Fibroblast of skin of back (primary cell): ENCODE measurements around the gene C16orf78.

Experiments used
- DNase-seq: peaks from one replicate; pipeline ENCODE4 v3.0.0-alpha.2; 2013

The C16orf78 gene

DNA sequence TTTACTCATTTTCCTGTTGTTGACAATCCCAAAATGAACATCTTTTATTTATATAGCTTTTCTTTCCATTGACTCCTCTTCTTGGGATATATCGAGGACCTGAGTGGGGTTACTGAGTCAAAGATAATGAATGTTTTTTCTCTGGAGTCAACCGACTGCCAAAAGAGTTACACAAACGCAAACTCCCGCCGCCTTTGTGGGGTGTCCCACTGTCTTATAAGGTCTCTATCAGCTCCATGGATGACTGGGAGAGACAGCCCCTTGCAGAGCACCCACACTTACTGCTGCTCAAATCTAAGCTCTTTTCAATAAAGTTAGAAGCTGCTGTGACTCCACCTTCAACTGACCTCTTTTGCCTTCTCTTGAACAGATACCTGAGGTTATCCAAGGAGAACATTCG, 25.2 kb downstream of the C16orf78 start:
- no peak for DNase-seq

GRCh38 chr16:49399594-49400364, 26.2 kb downstream of the C16orf78 start:
- DNase-seq, result no peak

- no peak for DNase-seq
Observed at GRCh38 chr16:49400611-49401010, 27.0 kb downstream of the C16orf78 start.

DNA sequence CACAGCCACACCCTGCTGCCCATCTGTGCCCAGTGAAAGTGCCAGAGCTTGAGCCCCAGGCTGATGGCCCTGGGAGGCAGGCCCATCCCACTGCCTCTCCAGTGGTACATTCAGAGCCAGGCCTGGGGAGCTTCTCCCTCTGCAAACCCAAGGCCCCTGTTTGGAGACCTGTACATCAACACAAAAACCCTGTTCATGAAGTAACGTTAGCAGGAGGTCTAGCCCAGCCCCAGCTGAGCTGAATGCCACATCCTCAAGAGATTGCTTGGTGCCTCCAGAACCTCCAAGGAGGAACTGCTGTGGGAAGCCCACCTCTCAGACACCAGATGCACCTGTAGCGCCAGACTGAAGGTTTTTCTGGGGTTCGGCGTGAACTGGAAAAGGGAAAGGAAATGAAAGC, 31.5 kb downstream of the C16orf78 start:
- no peak for DNase-seq

DNA sequence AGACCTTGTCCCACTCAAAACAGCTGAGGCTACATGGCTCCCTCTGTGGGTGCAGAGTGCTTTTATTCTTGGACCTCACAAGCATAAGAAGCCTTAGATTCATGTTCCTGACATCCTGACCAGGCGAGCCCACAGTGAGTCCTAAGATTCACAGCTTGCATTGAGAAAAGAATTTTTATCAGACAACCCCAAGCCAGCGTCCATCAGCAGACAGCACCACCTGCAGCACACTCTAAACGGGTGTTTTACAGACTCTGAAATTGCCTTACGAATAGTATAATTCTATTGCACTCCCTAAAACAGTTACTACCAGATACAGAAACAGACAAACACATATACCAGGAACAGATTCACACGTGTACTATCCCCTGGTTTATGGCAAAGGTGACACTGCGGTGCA, 31.9 kb downstream of the C16orf78 start:
- no peak for DNase-seq

- peak; percentile 75 for DNase-seq
Observed at GRCh38 chr16:49407873-49408550, 34.4 kb downstream of the C16orf78 start.

DNA sequence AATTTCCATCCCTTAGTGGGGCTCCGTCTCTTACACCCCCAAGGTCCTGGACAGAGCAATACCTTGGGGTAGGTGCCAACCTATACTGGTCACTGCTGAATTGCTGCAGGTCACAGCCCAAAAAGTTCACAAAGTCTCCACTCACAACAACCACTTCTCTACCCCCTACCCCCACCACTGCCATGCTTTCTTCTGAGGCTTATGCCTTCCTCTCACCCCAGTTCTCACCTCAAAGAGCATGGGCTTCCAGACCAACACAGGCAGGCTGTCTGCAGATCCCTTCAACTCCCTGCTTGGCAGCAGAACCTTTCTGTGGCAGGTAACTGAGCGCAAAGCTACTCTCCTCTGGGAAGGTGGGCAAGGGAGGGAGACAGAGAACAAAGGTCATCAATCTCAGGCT, 35.5 kb downstream of the C16orf78 start:
- DNase-seq, result no peak

- no peak for DNase-seq
Observed at GRCh38 chr16:49410226-49410625, 36.6 kb downstream of the C16orf78 start.

DNA sequence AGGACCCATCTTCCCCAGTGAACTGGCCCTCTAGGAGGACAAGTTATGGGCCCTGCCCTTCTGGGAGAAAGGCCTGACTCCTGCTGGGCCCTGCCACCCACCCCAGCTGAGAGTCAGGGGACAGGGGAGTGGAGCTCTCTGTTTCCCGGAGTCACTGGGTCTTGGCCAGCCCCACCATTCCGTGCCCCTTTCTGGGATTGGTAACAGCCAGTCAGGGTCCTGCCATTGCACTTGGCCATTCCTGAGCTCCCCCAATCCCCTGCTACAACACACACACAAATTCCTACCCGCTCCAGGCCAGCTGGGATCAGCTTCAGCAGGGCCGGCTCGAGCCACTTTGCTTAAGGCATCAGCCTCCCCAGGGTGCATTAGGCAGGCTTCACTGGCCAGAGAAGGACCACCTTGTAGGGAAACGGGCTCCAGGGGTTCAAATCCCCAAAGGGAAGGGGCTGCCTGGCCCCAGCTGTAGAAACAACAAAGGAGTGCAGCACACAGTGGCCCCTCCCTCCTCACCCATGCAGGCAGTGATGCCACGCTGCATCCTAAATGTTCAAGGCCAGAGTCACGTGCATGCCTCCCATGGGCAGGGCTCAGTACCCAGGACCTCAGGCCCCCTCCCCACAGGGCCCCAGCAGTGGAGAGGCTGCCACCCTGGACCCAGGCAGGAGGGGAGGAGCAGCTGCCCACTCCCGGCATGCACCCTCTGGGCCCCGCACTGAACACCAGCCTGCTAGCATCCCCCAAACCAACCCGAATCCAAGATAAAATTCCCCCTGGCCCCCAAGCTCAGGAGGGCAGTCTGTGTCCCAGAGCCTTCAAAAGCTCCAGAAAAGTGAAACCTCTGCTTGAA, 37.7 kb downstream of the C16orf78 start:
- DNase-seq, result no peak

DNA sequence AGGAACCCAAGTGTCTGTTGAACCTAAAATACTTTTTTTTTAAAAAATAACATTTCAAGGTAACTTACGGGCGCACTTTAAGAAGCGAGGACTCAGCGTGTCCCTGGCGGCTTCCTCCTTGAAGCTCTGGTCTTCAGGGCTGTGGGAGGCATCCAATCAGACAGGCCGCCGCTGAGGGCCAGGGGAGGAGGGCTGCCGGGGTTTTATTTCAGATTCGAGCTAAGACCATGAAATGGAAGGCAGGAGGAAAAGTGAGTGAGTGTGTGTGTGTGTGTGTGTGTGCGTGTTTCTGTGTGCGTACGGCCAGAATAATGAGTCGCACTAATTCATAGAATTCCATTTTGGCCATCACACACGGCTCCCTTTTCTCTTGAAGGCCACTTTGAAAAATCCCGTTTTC, 41.1 kb downstream of the C16orf78 start:
- no peak for DNase-seq

- DNase-seq, result no peak
Observed at GRCh38 chr16:49415083-49415482, 41.5 kb downstream of the C16orf78 start.

DNA sequence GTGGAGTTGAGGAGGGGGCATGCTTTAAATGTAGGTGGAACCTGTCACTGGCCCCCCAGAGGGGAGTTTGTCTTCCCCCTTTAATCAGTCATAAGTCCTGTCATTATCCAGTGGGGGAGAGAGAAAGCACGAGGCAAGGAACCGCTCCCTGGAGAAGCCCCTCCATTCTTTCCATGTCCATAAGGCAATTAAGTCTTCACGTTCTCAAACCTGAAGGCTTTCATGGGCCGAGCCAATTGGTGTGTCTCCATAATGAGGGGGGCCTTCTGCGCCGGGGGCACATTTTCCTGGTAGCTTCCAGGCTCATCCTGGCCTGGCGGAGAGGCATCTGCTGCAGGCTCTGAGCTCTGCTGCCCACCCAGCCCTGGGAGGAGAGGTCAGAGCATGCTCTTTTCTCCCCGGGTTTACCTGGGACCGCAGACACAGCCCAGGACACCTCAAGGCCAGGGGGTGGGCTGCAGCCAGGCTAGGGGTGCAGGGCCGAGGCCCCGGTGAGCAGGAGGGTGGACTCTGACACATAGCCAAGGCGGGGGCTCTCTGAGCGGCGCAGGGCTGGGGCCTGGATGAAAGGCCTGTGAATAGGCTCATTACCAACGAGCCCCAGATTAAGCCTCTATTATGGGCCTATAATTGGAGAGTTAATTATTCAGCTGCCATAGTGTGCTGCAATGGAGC, 42.5 kb downstream of the C16orf78 start:
- DNase-seq, result no peak

DNA sequence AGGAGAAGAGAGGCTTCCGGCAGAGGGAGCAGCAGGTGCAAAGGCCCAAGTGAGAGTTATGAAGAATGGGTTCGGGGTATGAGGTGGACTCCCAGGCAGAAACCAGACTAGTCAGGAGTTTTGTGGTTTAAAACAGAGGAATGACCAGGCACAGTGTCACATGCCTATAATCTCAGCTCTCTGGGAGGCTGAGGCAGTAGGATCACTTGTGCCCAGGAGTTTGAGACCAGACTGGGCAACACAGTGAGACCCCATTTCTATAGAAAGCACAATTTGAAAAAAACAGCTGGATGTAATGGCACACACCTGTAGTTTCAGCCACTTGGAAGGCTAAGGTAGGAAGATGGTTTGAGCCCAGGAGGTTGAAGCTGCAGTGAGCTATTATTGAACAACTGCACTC, 43.8 kb downstream of the C16orf78 start:
- no peak for DNase-seq

DNA sequence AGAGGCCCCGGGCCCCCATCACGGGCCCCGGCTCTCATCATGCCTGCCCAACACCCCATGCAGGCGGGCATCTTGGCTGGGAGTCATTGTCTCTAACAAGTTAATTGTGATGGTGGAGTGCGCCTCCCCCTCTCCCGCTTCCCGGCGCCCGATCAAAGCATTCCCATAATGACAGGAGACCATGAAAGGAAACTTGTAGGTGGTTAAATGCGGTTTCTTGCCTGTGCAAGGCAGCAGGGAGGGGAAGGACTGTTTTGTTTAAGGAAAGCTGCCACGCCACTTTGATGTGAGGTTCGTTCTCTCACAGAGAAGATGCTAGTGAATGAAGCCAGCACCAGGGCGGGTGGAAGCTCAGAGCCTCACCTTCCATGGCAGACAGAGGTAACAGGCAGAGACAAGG, 45.4 kb downstream of the C16orf78 start:
- no peak for DNase-seq

DNA sequence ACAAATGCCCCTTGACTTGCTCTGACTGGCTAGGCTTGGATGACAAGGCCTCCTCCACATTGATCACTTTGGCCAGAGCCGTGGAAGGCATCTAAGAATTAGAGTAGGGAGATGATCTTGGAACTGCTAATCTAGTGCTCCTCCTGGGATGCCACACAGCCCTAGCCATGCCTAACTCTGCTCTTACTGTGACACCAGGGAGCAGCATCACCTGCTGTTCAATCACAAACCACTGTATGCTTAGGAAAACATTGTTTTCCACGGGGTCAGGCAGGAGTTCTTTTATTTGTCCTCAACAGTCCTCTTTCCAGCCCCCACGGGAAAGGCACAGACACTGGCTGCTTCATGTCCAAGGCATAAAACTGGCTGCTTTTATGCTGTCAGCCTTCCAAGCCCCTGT, 46.3 kb downstream of the C16orf78 start:
- DNase-seq, result no peak

DNA sequence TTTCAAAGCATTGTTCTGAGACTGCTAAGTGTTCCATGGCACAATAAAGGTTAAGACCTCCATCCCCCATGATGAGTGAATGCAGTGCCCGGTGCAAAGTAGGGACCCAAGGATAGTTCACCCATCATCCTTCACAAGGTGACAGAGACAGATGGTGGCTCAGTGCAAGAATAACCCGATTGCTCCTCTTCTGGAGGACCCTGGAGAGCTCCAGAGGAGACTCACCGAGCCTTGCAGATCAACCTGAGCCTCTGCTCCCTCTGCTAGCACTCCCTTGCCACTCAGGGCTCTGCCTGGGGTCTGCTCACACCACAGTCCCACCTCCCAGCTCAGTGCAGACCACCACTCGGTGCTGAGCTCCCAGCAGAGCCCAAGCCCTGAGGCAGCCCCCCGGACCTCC, 49.3 kb downstream of the C16orf78 start:
- no peak for DNase-seq

- no peak for DNase-seq
Observed at GRCh38 chr16:49424961-49425360, 51.4 kb downstream of the C16orf78 start.

GRCh38 chr16:49427771-49428170, 54.2 kb downstream of the C16orf78 start:
- DNase-seq, result no peak

- no peak for DNase-seq
Observed at GRCh38 chr16:49428808-49429207, 55.2 kb downstream of the C16orf78 start.

- no peak for DNase-seq
Observed at GRCh38 chr16:49431040-49431439, 57.4 kb downstream of the C16orf78 start.

- DNase-seq, result no peak
Observed at GRCh38 chr16:49431591-49432290, 58.1 kb downstream of the C16orf78 start.

DNA sequence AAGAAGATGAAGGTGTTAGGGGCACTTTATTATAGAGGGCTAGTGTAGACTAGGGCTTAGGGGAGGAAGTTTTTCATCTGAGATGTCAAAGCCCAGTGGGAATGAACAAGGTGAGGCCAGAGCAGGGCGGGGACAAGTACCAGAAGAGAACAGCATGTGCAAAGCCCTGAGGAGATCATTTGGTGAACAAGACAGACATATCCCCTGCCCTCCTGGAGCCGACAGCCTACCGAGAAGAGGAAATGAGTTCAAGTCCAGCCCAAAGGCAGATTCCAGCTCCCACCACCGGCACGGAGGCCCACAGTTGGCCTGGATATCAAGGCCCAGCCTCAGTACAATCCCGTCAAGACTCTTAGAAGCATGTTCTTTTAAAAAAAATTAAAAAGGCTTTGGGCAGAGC, 61.1 kb downstream of the C16orf78 start:
- no peak for DNase-seq
